Measurements from ENCODE around the gene TMEM59L. TPM values are rescaled to one million over a fixed set of nuclear protein-coding genes. Genes with fewer than 3 reads are reported as not detected.

TMEM59L gene
- total and polyA plus RNA-seq, 2 donors (not counting 1 experiment from before 2014, with no cell fraction given), result not detected

DNA sequence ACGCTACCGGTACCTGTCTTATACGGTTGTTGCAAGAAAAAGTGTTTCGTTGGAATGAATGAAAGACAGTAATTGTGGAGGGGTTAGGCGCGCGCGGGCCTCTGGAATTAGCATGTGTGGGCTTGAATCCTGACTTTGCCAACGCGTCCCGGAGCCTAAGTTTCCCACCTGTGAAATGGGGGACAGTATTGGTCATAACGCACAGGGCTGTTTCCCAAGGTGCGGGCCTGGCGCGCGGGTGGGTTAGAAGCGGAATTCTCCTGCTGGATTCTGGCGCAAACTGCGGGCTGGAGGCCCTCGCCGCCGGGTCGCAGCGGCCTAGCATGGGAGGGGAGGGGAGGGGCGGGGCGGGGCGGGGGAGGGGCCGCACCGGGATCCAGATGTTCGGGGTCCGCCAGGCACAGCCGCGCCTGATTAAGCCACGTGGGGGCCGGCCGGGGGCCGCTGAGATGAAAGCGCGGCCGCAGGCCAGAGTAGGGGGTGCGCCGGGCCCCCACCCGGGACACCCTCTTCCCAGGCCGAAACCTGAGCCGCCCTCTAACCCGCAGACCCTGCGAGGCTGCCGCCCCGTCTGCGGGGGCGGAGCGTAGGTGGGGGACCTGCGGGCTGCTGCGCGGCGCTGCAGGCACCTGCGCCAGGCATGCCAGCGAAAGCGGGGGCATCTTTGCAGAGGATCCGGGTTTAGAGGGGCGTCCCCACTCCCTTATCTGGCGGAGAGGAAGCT is 1.2 kb upstream of the TMEM59L start:
- ChIA-PET POLR2A (interaction anchor here (0.6 kb wide), 1 partner anchor 81 kb away, joined by 5 read pairs; no protein-coding TSS in a partner anchor), CTCF (no interaction called here)
- Mint-ChIP-seq H3K4me3 (peak overlapping the region; percentile 85), H3K4me1 (peaks cover 37% of the 10 kb centered on the region), H3K27ac (no peak overlapping the region), H3K9me3 (ENCODE audit: insufficient read depth) (no peaks in the 10 kb centered on the region), H3K27me3 (peaks cover 56% of the 10 kb centered on the region)
- Histone ChIP-seq H3K27ac (ENCODE audit: low read length in 2 of 2) (no peak overlapping the region), H3K9me3 (ENCODE audit: control extremely low read depth in 1 of 3, control insufficient read depth in 2 of 3, insufficient read depth in 1 of 3, low read length in 2 of 3) (peaks cover 0 to 26% (median 0%) of the 10 kb centered on the region in 3 donors), H4K20me1 (ENCODE audit: control insufficient read depth, insufficient read depth, low read length, poor library complexity, severe bottlenecking) (no peaks in the 10 kb centered on the region), H3K4me2 (replicated peaks; ENCODE audit: low read depth, low read length, poor library complexity, severe bottlenecking) (peak overlapping the region; percentile 97), H3K4me3 (ENCODE audit: control extremely low read depth in 1 of 5, extremely low read depth in 1 of 5, insufficient read depth in 1 of 5, low read depth in 2 of 5, low read length in 4 of 5) (peak overlapping the region in 4 of 5 experiments; percentile 20 to 61 (median 51)), H3K9ac (ENCODE audit: low read length) (peak overlapping the region; percentile 69), H3K4me1 (ENCODE audit: control insufficient read depth in 2 of 2, insufficient read depth in 2 of 2, low read length in 2 of 2) (peaks cover 38 to 51% of the 10 kb centered on the region in 2 donors), H3K79me2 (ENCODE audit: control insufficient read depth, insufficient read depth, low read length) (no peaks in the 10 kb centered on the region), H2AFZ (ENCODE audit: insufficient read depth, low read depth, low read length, poor library complexity, severe bottlenecking) (peak overlapping the region; percentile 78), H3K36me3 (replicated peaks in 1 of 2; ENCODE audit: control extremely low read depth in 1 of 2, control insufficient read depth in 1 of 2, extremely low read depth in 1 of 2, insufficient read depth in 2 of 2, low read length in 1 of 2) (no peaks in the 10 kb centered on the region), H3K27me3 (replicated peaks in 1 of 4; ENCODE audit: control extremely low read depth in 1 of 4, control insufficient read depth in 3 of 4, insufficient read depth in 4 of 4, low read length in 3 of 4) (peaks cover 0 to 88% (median 65%) of the 10 kb centered on the region in 4 experiments)
- 1% methylated on average over 49 of the region's 62 CpGs for WGBS (ENCODE audit: insufficient coverage)
- intact Hi-C loops (cut with micrococcal nuclease), result no loop called here
- DNase-seq, result peak; percentile 63
- TF ChIP-seq EZH2 (IDR thresholded peaks at IDR 0.05; ENCODE audit: borderline replicate concordance, insufficient read depth, low read depth, low read length, poor library complexity, severe bottlenecking), result no peak
- TF ChIP-seq, protein P1, sequence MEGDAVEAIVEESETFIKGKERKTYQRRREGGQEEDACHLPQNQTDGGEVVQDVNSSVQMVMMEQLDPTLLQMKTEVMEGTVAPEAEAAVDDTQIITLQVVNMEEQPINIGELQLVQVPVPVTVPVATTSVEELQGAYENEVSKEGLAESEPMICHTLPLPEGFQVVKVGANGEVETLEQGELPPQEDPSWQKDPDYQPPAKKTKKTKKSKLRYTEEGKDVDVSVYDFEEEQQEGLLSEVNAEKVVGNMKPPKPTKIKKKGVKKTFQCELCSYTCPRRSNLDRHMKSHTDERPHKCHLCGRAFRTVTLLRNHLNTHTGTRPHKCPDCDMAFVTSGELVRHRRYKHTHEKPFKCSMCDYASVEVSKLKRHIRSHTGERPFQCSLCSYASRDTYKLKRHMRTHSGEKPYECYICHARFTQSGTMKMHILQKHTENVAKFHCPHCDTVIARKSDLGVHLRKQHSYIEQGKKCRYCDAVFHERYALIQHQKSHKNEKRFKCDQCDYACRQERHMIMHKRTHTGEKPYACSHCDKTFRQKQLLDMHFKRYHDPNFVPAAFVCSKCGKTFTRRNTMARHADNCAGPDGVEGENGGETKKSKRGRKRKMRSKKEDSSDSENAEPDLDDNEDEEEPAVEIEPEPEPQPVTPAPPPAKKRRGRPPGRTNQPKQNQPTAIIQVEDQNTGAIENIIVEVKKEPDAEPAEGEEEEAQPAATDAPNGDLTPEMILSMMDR (IDR thresholded peaks at IDR 0.05), result no peak
- peak; percentile 42 for ATAC-seq (ENCODE audit: low read depth)
